ENCODE results near the gene FAM240A. TPM values are rescaled to one million over a fixed set of nuclear protein-coding genes. Genes with fewer than 3 reads are reported as not detected.

Gene FAM240A
- total and polyA plus RNA-seq, 10 of the 15 experiments (the other 5 are each of a cell fraction or from before 2014, with no cell fraction given) = not detected

GRCh38 chr3:46578973-46579755, 33.2 kb upstream of the FAM240A start:
- in situ Hi-C loops (cut with MboI) (no loop called here), intact Hi-C loops (cut with micrococcal nuclease; ENCODE audit: unreplicated experiment) (no loop called here)
- TF ChIP-seq CHD1 (IDR thresholded peaks at IDR 0.05; ENCODE audit: low read depth, low read length) (no peak), PAX5 (IDR thresholded peaks at IDR 0.05; ENCODE audit: borderline replicate concordance, low read depth, low read length) (no peak), SRF (IDR thresholded peaks at IDR 0.05; ENCODE audit: low read depth in 2 of 2, low read length in 2 of 2) (no peak), ZNF24 (IDR thresholded peaks at IDR 0.05) (no peak), ETV6 (conservative IDR thresholded peaks at IDR 0.05 in 1 of 2, IDR thresholded peaks at IDR 0.05 in 1 of 2; ENCODE audit: borderline replicate concordance in 1 of 2, low read depth in 1 of 2) (no peak), SPI1 (IDR thresholded peaks at IDR 0.05; ENCODE audit: borderline replicate concordance, insufficient read depth, low read depth, low read length) (no peak), NBN (IDR thresholded peaks at IDR 0.05) (no peak), ZNF217 (IDR thresholded peaks at IDR 0.05) (no peak), POU2F2 (IDR thresholded peaks at IDR 0.05; ENCODE audit: borderline replicate concordance, low read depth, low read length) (no peak), HDGF (IDR thresholded peaks at IDR 0.05) (no peak), NFIC (IDR thresholded peaks at IDR 0.05; ENCODE audit: low read depth, low read length) (no peak), BACH1 (IDR thresholded peaks at IDR 0.05; ENCODE audit: borderline replicate concordance) (no peak), IRF5 (IDR thresholded peaks at IDR 0.05; ENCODE audit: borderline replicate concordance) (no peak), NFYB (IDR thresholded peaks at IDR 0.05; ENCODE audit: insufficient read depth, low read depth, low read length) (no peak)
- TF ChIP-seq, protein P1, sequence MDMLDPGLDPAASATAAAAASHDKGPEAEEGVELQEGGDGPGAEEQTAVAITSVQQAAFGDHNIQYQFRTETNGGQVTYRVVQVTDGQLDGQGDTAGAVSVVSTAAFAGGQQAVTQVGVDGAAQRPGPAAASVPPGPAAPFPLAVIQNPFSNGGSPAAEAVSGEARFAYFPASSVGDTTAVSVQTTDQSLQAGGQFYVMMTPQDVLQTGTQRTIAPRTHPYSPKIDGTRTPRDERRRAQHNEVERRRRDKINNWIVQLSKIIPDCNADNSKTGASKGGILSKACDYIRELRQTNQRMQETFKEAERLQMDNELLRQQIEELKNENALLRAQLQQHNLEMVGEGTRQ (IDR thresholded peaks at IDR 0.05; ENCODE audit: borderline replicate concordance, low read depth, low read length) = no peak
- TF ChIP-seq, protein P2, sequence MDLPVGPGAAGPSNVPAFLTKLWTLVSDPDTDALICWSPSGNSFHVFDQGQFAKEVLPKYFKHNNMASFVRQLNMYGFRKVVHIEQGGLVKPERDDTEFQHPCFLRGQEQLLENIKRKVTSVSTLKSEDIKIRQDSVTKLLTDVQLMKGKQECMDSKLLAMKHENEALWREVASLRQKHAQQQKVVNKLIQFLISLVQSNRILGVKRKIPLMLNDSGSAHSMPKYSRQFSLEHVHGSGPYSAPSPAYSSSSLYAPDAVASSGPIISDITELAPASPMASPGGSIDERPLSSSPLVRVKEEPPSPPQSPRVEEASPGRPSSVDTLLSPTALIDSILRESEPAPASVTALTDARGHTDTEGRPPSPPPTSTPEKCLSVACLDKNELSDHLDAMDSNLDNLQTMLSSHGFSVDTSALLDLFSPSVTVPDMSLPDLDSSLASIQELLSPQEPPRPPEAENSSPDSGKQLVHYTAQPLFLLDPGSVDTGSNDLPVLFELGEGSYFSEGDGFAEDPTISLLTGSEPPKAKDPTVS (IDR thresholded peaks at IDR 0.05; ENCODE audit: low read depth, low read length) = no peak
- TF ChIP-seq, protein P3, sequence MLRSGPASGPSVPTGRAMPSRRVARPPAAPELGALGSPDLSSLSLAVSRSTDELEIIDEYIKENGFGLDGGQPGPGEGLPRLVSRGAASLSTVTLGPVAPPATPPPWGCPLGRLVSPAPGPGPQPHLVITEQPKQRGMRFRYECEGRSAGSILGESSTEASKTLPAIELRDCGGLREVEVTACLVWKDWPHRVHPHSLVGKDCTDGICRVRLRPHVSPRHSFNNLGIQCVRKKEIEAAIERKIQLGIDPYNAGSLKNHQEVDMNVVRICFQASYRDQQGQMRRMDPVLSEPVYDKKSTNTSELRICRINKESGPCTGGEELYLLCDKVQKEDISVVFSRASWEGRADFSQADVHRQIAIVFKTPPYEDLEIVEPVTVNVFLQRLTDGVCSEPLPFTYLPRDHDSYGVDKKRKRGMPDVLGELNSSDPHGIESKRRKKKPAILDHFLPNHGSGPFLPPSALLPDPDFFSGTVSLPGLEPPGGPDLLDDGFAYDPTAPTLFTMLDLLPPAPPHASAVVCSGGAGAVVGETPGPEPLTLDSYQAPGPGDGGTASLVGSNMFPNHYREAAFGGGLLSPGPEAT (IDR thresholded peaks at IDR 0.05; ENCODE audit: low read depth) = no peak
- TF ChIP-seq, protein P4, sequence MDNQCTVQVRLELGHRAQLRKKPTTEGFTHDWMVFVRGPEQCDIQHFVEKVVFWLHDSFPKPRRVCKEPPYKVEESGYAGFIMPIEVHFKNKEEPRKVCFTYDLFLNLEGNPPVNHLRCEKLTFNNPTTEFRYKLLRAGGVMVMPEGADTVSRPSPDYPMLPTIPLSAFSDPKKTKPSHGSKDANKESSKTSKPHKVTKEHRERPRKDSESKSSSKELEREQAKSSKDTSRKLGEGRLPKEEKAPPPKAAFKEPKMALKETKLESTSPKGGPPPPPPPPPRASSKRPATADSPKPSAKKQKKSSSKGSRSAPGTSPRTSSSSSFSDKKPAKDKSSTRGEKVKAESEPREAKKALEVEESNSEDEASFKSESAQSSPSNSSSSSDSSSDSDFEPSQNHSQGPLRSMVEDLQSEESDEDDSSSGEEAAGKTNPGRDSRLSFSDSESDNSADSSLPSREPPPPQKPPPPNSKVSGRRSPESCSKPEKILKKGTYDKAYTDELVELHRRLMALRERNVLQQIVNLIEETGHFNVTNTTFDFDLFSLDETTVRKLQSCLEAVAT (IDR thresholded peaks at IDR 0.05) = no peak
- RAD21 ChIA-PET (ENCODE audit: unreplicated experiment) = no interaction called here
- Histone ChIP-seq H3K9ac (ENCODE audit: control insufficient read depth, insufficient read depth, low read length) (no peak overlapping the region), H2AFZ (ENCODE audit: control insufficient read depth, low read depth, low read length) (no peak overlapping the region), H3K4me3 (no peak overlapping the region), H3K27me3 (replicated peaks in 1 of 2; ENCODE audit: control insufficient read depth in 2 of 2, insufficient read depth in 2 of 2, low read length in 1 of 2) (peaks cover 0 to 3% of the 10 kb centered on the region in 2 experiments; a peak in 2 of 4 replicates), H3K4me2 (ENCODE audit: control insufficient read depth, insufficient read depth) (no peak overlapping the region), H3K9me3 (replicated peaks; ENCODE audit: control insufficient read depth, insufficient read depth, low read length) (no peaks in the 10 kb centered on the region), H3K27ac (ENCODE audit: control insufficient read depth, insufficient read depth) (no peak overlapping the region), H3K36me3 (ENCODE audit: control insufficient read depth in 2 of 2, insufficient read depth in 2 of 2, low read length in 1 of 2) (no peaks in the 10 kb centered on the region), H4K20me1 (ENCODE audit: control insufficient read depth, insufficient read depth) (no peaks in the 10 kb centered on the region), H3K4me1 (ENCODE audit: control insufficient read depth, insufficient read depth, low read length) (no peaks in the 10 kb centered on the region), H3K79me2 (ENCODE audit: control insufficient read depth, insufficient read depth, low read length) (no peaks in the 10 kb centered on the region)
- 62% methylated on average over 10 of the region's 10 CpGs for WGBS (ENCODE audit: insufficient coverage, insufficient replicate concordance, low lambda C conversion rate, missing lambda C conversion rate)
- POLR2A ChIA-PET = no interaction called here
- ATAC-seq (no peak), FAIRE-seq (no peak), DNase-seq (ENCODE audit: low read depth, low spot score) (no peak)
- no TSS peak for BruUV-seq (replicated peaks)
- CTCF ChIA-PET = no interaction called here
- SMC1A ChIA-PET (ENCODE audit: uncharacterized antibody, unreplicated experiment) = no interaction called here

All from GM12878 (cell line).